HEK293 (cell line): Measurements from ENCODE around the gene ERAS.

Source experiments
- CTCF ChIA-PET: fragments of 350-600 bp; formaldehyde crosslinking; extraction: SDS; loops from one replicate; lab custom pipeline; 2021; ENCODE audit warnings: antibody characterized with exemption; lab: Yijun Ruan, JAX
- POLR2A ChIA-PET: fragments of 300-600 bp; formaldehyde crosslinking; extraction: SDS; loops from one replicate; lab custom pipeline; 2020; ENCODE audit warnings: antibody characterized with exemption, inconsistent platforms; lab: Yijun Ruan, JAX
- H3K27ac ChIP-seq: fragments of 200-500 bp; sonication (Bioruptor generic); 2 replicates; pipeline ENCODE4 v1.5.1; 2014; ENCODE audit warnings: low read depth, low read length, control low read depth, inconsistent platforms; ENCODE audit errors: extremely low read depth
- H3K36me3 ChIP-seq, 2 experiments: fragments of 200-500 bp in 1 of 2; sonication (Bioruptor generic) in 1 of 2; 1 replicate in 1 of 2; 2 replicates in 1 of 2; pipeline ENCODE4 v1.5.1; 2014 to 2017; ENCODE audit warnings: inconsistent platforms in 2 of 2, low read length in 2 of 2; ENCODE audit not compliant: control insufficient read depth in 2 of 2, insufficient read depth in 1 of 2
- H3K4me1 ChIP-seq: fragments of 200-500 bp; sonication (Bioruptor generic); 2 replicates; pipeline ENCODE4 v1.5.1; 2014; ENCODE audit warnings: mild to moderate bottlenecking, low read length, inconsistent platforms; ENCODE audit not compliant: control insufficient read depth, insufficient read depth
- H3K4me3 ChIP-seq: 2 replicates; pipeline ENCODE4 v1.5.1; 2011; ENCODE audit warnings: low read depth, mild to moderate bottlenecking, control low read depth, low read length, moderate library complexity
- H3K9me3 ChIP-seq: fragments of 200-500 bp; sonication (Bioruptor generic); 2 replicates; pipeline ENCODE4 v1.5.1; 2014; ENCODE audit warnings: low read depth, low read length, inconsistent platforms; ENCODE audit not compliant: control insufficient read depth, insufficient read depth
- AEBP2 ChIP-seq: fragments of 450-650 bp; formaldehyde crosslinking; IDR thresholded peaks from 2 replicates; pipeline ENCODE4 v1.5.1; 2016; ENCODE audit warnings: missing biosample characterization, missing genetic modification characterization, borderline replicate concordance
- CTCF ChIP-seq: fragments of 450-650 bp; formaldehyde crosslinking; IDR thresholded peaks from 2 replicates; pipeline ENCODE4 v1.5.1; 2016; ENCODE audit warnings: missing biosample characterization, missing genetic modification characterization
- FEZF1 ChIP-seq: fragments of 450-650 bp; formaldehyde crosslinking; IDR thresholded peaks from 2 replicates; pipeline ENCODE4 v1.5.1; 2016; ENCODE audit warnings: missing biosample characterization, missing genetic modification characterization
- HOXC10 ChIP-seq: sonication (generic); formaldehyde crosslinking; IDR thresholded peaks from 2 replicates; pipeline ENCODE4 v1.8.1; 2023; ENCODE audit warnings: mild to moderate bottlenecking, missing genetic modification reagents
- INSM2 ChIP-seq: fragments of 450-650 bp; formaldehyde crosslinking; IDR thresholded peaks from 2 replicates; pipeline ENCODE4 v1.5.1; 2016; ENCODE audit warnings: missing biosample characterization, missing genetic modification characterization
- PRDM10 ChIP-seq: fragments of 450-650 bp; formaldehyde crosslinking; IDR thresholded peaks from 2 replicates; pipeline ENCODE4 v1.5.1; 2016; ENCODE audit warnings: missing biosample characterization, missing genetic modification characterization
- SP2 ChIP-seq: fragments of 450-650 bp; formaldehyde crosslinking; IDR thresholded peaks from 2 replicates; pipeline ENCODE4 v1.5.1; 2016; ENCODE audit warnings: missing biosample characterization, missing genetic modification characterization
- ZBTB8A ChIP-seq: fragments of 450-650 bp; formaldehyde crosslinking; IDR thresholded peaks from 2 replicates; pipeline ENCODE4 v1.5.1; 2016; ENCODE audit warnings: missing biosample characterization, missing genetic modification characterization
- ZNF202 ChIP-seq: fragments of 450-650 bp; formaldehyde crosslinking; IDR thresholded peaks from 2 replicates; pipeline ENCODE4 v1.5.1; 2016; ENCODE audit warnings: missing biosample characterization, missing genetic modification characterization, borderline replicate concordance
- ZNF26 ChIP-seq: fragments of 450-650 bp; formaldehyde crosslinking; IDR thresholded peaks from 2 replicates; pipeline ENCODE4 v1.5.1; 2016; ENCODE audit warnings: missing biosample characterization, missing genetic modification characterization
- ZNF274 ChIP-seq, 2 experiments: fragments of 200-500 bp in 1 of 2; fragments of 450-650 bp in 1 of 2; sonication (Bioruptor generic) in 1 of 2; formaldehyde crosslinking in 1 of 2; IDR thresholded peaks; 2 replicates each; pipeline versions ENCODE4 v1.5.1 to v1.6.1; 2014 to 2016; ENCODE audit warnings: borderline replicate concordance in 1 of 2, inconsistent platforms in 1 of 2, low read length in 1 of 2, missing biosample characterization in 1 of 2, missing genetic modification characterization in 1 of 2
- ZNF292 ChIP-seq: fragments of 450-650 bp; formaldehyde crosslinking; IDR thresholded peaks from 2 replicates; pipeline ENCODE4 v1.5.1; 2016; ENCODE audit warnings: low read depth, missing biosample characterization, missing genetic modification characterization, borderline replicate concordance
- ZNF398 ChIP-seq: fragments of 450-650 bp; formaldehyde crosslinking; IDR thresholded peaks from 2 replicates; pipeline ENCODE4 v1.5.1; 2017; ENCODE audit warnings: missing biosample characterization, missing genetic modification characterization
- ZNF473 ChIP-seq: fragments of 450-650 bp; formaldehyde crosslinking; IDR thresholded peaks from 2 replicates; pipeline ENCODE4 v1.5.1; 2017; ENCODE audit warnings: missing biosample characterization, missing genetic modification characterization
- ZNF544 ChIP-seq: fragments of 450-650 bp; formaldehyde crosslinking; IDR thresholded peaks from 2 replicates; pipeline ENCODE4 v1.5.0; 2017; ENCODE audit warnings: missing biosample characterization, missing genetic modification characterization
- ZNF639 ChIP-seq: fragments of 450-650 bp; formaldehyde crosslinking; IDR thresholded peaks from 2 replicates; pipeline ENCODE4 v1.5.1; 2016; ENCODE audit warnings: missing biosample characterization, missing genetic modification characterization
- ZNF677 ChIP-seq: fragments of 450-650 bp; IDR thresholded peaks from 2 replicates; pipeline ENCODE4 v1.5.0; 2018; ENCODE audit warnings: missing biosample characterization, mild to moderate bottlenecking, missing genetic modification characterization, moderate library complexity
- ZNF837 ChIP-seq: fragments of 450-650 bp; formaldehyde crosslinking; IDR thresholded peaks from 2 replicates; pipeline ENCODE4 v1.5.1; 2016; ENCODE audit warnings: missing biosample characterization, missing genetic modification characterization
- ZNF843 ChIP-seq: fragments of 450-650 bp; formaldehyde crosslinking; IDR thresholded peaks from 2 replicates; pipeline ENCODE4 v1.5.1; 2016; ENCODE audit warnings: missing biosample characterization, missing genetic modification characterization
- ZSCAN30 ChIP-seq: fragments of 450-650 bp; IDR thresholded peaks from 2 replicates; pipeline ENCODE4 v1.5.1; 2018; ENCODE audit warnings: missing biosample characterization, mild to moderate bottlenecking, missing genetic modification characterization, moderate library complexity

The ERAS gene

GRCh38 chrX:48839686-48840085 lies 13.4 kb downstream of the ERAS start:
- no peaks in the 10 kb centered on the region for H3K4me1 ChIP-seq
- POLR2A ChIA-PET = no interaction called here
- TF ChIP-seq ZNF544 (tag by site-specific recombination) (no peak), ZNF677 (tag by site-specific recombination) (no peak), ZNF202 (tag by site-specific recombination) (no peak), ZNF639 (tag by site-specific recombination) (no peak), ZBTB8A (tag by site-specific recombination) (no peak), ZNF398 (tag by site-specific recombination) (no peak), PRDM10 (no peak), ZNF473 (tag by site-specific recombination) (no peak), ZSCAN30 (tag by site-specific recombination) (no peak)
- no peak overlapping the region for H3K27ac ChIP-seq
- H3K4me3 ChIP-seq = no peak overlapping the region
- CTCF ChIA-PET = no interaction called here
- no peaks in the 10 kb centered on the region; a peak in 1 of 3 replicates for H3K36me3 ChIP-seq
- H3K9me3 ChIP-seq = no peaks in the 10 kb centered on the region

GRCh38 chrX:48848847-48849246 lies 22.5 kb downstream of the ERAS start:
- no peaks in the 10 kb centered on the region for H3K9me3 ChIP-seq
- TF ChIP-seq FEZF1 (tag by site-specific recombination) = no peak
- no peak for TF ChIP-seq ZNF26 (tag by site-specific recombination)
- no peak for TF ChIP-seq HOXC10
- no peak for TF ChIP-seq CTCF (tag by site-specific recombination)
- no peak for TF ChIP-seq ZNF274 (IDR thresholded peaks at IDR 0.05; ENCODE audit: low read length)
- TF ChIP-seq ZNF274 (tag by site-specific recombination; IDR thresholded peaks at IDR 0.05; ENCODE audit: borderline replicate concordance) = no peak
- TF ChIP-seq ZNF843 (tag by site-specific recombination) = no peak
- no peak for TF ChIP-seq ZNF837 (tag by site-specific recombination)
- TF ChIP-seq SP2 (tag by site-specific recombination) = no peak
- TF ChIP-seq ZNF292 (tag by site-specific recombination) = no peak
- TF ChIP-seq INSM2 (tag by site-specific recombination) = no peak
- no peak for TF ChIP-seq AEBP2 (tag by site-specific recombination)

More at GRCh38 chrX:48848847-48849246, 22.5 kb downstream of the ERAS start:
- no peaks in the 10 kb centered on the region for H3K36me3 ChIP-seq
- H3K4me1 ChIP-seq = no peaks in the 10 kb centered on the region
- ChIA-PET CTCF (interaction anchor here (0.6 kb wide), 2 partner anchors 211 to 1080 kb away, joined by 3 read pairs; no protein-coding TSS in a partner anchor), POLR2A (interaction anchor here (1.1 kb wide), 1 partner anchor 109 kb away, joined by 3 read pairs; no protein-coding TSS in a partner anchor)
- H3K4me3 ChIP-seq = no peak overlapping the region
- no peak overlapping the region for H3K27ac ChIP-seq
